ENCODE data around the gene RAD51B. TPM values are rescaled to one million over a fixed set of nuclear protein-coding genes. Genes with fewer than 3 reads are reported as not detected.

RAD51B gene
- total RNA-seq, 2 experiments from 2014 or later, result 43.6 to 50.7 TPM

- POLR2A ChIA-PET, result no interaction called here
- H3K27me3 Mint-ChIP-seq, result no peaks in the 10 kb centered on the region
- H3K36me3 Mint-ChIP-seq, result peaks cover 3% of the 10 kb centered on the region
Measured at GRCh38 chr14:68441542-68441941, 622.0 kb downstream of the RAD51B start.

DNA sequence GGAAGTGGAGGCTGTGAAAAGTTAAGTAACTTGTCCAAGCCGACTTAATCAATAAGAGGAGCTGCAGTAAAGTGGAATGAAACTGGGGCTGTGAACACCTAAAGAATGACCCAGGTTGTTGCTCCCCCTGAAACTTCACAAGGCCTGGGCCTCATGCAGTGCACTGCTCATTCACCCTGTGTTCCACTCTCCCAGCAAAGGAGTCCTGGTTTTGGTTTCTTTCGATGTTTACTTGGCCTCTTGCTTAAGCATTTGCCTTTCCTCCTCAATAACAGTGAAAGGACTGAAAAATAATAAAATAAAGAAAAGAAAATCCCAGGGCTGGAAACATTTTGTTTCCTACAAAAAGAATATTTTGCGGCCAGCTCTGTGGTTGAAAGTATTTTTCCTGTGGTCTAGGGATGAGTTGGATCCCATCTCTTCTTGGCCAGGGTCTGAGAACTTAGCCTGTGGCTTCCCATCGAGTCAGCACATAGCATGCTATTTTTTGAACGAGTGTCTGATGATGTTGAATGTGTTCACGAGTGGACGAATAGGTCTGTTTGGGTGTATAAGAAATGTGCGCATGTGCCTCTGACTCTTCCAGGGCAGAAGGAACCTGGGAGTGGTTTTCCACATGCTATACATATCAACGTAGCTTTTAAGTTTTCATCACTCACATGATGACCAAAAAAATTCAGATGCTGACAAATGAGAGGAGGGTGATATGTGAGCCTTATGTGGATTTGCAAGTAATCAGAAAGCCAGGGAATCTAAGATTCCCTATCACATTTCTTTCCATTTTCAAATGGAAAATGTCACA, 623.5 kb downstream of the RAD51B start:
- Mint-ChIP-seq H3K4me1 (no peaks in the 10 kb centered on the region), H3K4me3 (no peak overlapping the region), H3K27me3 (no peaks in the 10 kb centered on the region), H3K9me3 (peaks cover 2% of the 10 kb centered on the region), H3K27ac (no peak overlapping the region), H3K36me3 (no peaks in the 10 kb centered on the region)
- POLR2A ChIA-PET, result no interaction called here
- ATAC-seq (ENCODE audit: low read depth) (no peak), DNase-seq (no peak)

More at GRCh38 chr14:68441542-68441941, 622.0 kb downstream of the RAD51B start:
- no peak for ATAC-seq (ENCODE audit: low read depth)
- Mint-ChIP-seq H3K27ac (no peak overlapping the region), H3K4me3 (no peak overlapping the region), H3K9me3 (peaks cover 7% of the 10 kb centered on the region), H3K4me1 (no peaks in the 10 kb centered on the region)
- DNase-seq, result no peak

DNA sequence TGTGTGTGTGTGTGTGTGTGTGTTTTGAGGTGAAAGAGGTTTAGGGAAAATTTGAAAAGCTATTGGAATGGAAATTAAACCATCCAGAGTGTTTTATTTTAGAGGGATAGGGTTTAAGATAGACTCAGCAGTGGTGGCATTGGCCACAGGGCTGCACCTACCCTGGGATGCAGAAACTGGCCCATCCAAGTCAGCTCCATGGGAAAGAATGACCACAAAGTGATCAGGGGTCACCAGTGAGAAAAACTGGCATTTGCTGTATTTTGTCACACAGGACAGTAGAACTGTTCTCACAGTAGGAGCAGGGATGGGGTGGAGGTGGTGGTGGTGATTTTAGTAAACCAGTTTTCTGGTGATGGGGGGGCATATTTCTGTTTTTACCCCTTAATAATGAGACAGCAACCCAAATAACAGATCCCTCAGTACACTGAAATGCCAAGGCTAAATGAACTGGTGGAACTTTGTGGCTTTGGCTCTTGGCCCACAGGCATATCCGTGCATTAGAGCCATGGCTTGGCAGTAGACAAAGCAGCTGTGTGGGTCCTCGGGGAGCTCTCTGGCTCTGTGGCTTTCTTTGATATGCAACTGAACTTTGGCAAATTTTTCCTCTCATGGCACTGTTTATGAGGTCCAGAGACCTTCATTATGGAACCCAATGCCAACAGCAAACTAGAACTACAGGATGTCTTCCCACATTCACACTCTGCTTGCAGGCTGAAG, 625.0 kb downstream of the RAD51B start:
- H3K9me3 Mint-ChIP-seq, result peaks cover 2% of the 10 kb centered on the region
- no peaks in the 10 kb centered on the region for H3K36me3 Mint-ChIP-seq
- DNase-seq (no peak), ATAC-seq (ENCODE audit: low read depth) (no peak)
- no peaks in the 10 kb centered on the region for H3K4me1 Mint-ChIP-seq
- no peak overlapping the region for H3K27ac Mint-ChIP-seq
- H3K27me3 Mint-ChIP-seq, result no peaks in the 10 kb centered on the region
- POLR2A ChIA-PET, result no interaction called here
- no peak overlapping the region for H3K4me3 Mint-ChIP-seq

- H3K9me3 Mint-ChIP-seq, result peaks cover 1% of the 10 kb centered on the region
Measured at GRCh38 chr14:68446243-68447040, 626.9 kb downstream of the RAD51B start.

GRCh38 chr14:68447581-68448251, 628.1 kb downstream of the RAD51B start:
- H3K27ac Mint-ChIP-seq, result no peak overlapping the region
- no peak overlapping the region for H3K4me3 Mint-ChIP-seq
- peaks cover 1% of the 10 kb centered on the region for H3K9me3 Mint-ChIP-seq
- POLR2A ChIA-PET, result interaction anchor here (0.6 kb wide), 1 partner anchor 10 kb away, joined by 3 read pairs; no protein-coding TSS in a partner anchor
- H3K36me3 Mint-ChIP-seq, result no peaks in the 10 kb centered on the region
- H3K4me1 Mint-ChIP-seq, result no peaks in the 10 kb centered on the region
- no peaks in the 10 kb centered on the region for H3K27me3 Mint-ChIP-seq
- no peak for ATAC-seq (ENCODE audit: low read depth)
- DNase-seq, result no peak

More at GRCh38 chr14:68446243-68447040, 626.9 kb downstream of the RAD51B start:
- no peaks in the 10 kb centered on the region for H3K27me3 Mint-ChIP-seq
- no peak for DNase-seq
- H3K27ac Mint-ChIP-seq, result no peak overlapping the region
- no peaks in the 10 kb centered on the region for H3K4me1 Mint-ChIP-seq
- no peak for ATAC-seq (ENCODE audit: low read depth)
- POLR2A ChIA-PET, result no interaction called here
- H3K36me3 Mint-ChIP-seq, result no peaks in the 10 kb centered on the region
- H3K4me3 Mint-ChIP-seq, result no peak overlapping the region

GRCh38 chr14:68448252-68448902, 628.8 kb downstream of the RAD51B start:
- H3K27me3 Mint-ChIP-seq, result peaks cover 2% of the 10 kb centered on the region
- no peak overlapping the region for H3K27ac Mint-ChIP-seq
- no peak overlapping the region for H3K4me3 Mint-ChIP-seq
- POLR2A ChIA-PET, result interaction anchor here (0.6 kb wide), 1 partner anchor 9 kb away, joined by 3 read pairs; no protein-coding TSS in a partner anchor
- H3K36me3 Mint-ChIP-seq, result no peaks in the 10 kb centered on the region
- no peak for DNase-seq
- H3K9me3 Mint-ChIP-seq, result peaks cover 3% of the 10 kb centered on the region
- H3K4me1 Mint-ChIP-seq, result no peaks in the 10 kb centered on the region
- no peak for ATAC-seq (ENCODE audit: low read depth)

DNA sequence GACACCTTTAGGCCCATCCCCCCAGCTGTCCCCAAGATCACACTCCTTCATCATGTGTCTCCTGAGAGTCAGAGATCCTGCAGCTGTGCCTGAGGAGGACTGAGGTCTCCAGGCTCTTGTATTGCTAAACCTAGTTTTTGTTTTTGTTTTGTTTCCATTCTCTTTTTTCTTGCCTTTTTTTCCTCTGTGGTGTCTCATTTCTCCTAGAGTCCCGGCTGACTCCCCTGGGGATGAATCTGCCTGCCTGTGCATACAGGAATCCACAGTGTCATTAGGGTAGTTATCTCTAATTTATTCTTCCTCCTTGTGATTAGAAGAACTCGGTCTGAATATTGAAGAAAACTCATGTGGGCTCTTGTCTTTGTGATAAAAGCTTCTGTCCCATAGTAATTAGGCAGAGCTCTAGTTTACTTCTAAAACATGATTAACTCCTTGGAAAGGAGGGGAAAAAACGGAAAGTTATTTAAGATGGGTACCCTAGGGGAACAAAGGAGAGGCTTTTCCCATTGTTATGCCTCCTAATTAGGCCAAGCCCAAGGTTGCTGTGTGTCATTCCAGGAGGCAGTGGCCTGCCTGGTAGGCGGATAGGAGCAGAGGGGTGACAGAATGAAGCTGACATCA, 630.1 kb downstream of the RAD51B start:
- DNase-seq, result no peak
- POLR2A ChIA-PET, result no interaction called here
- H3K36me3 Mint-ChIP-seq, result peaks cover 2% of the 10 kb centered on the region
- peaks cover 2% of the 10 kb centered on the region for H3K27me3 Mint-ChIP-seq
- peaks cover 5% of the 10 kb centered on the region for H3K9me3 Mint-ChIP-seq
- H3K4me1 Mint-ChIP-seq, result peaks cover 1% of the 10 kb centered on the region
- H3K27ac Mint-ChIP-seq, result no peak overlapping the region
- no peak for ATAC-seq (ENCODE audit: low read depth)
- H3K4me3 Mint-ChIP-seq, result no peak overlapping the region

- peaks cover 5% of the 10 kb centered on the region for H3K9me3 Mint-ChIP-seq
- ATAC-seq (ENCODE audit: low read depth) (no peak), DNase-seq (no peak)
- H3K4me3 Mint-ChIP-seq, result no peak overlapping the region
- no peak overlapping the region for H3K27ac Mint-ChIP-seq
- peaks cover 2% of the 10 kb centered on the region for H3K27me3 Mint-ChIP-seq
- POLR2A ChIA-PET, result no interaction called here
- H3K4me1 Mint-ChIP-seq, result peaks cover 2% of the 10 kb centered on the region
- H3K36me3 Mint-ChIP-seq, result peaks cover 7% of the 10 kb centered on the region
Measured at GRCh38 chr14:68450391-68451120, 631.0 kb downstream of the RAD51B start.

- ATAC-seq (ENCODE audit: low read depth) (no peak), DNase-seq (no peak)
- POLR2A ChIA-PET, result interaction anchor here (1.5 kb wide), 1 partner anchor 336 kb away, joined by 3 read pairs; no protein-coding TSS in a partner anchor
- Mint-ChIP-seq H3K4me3 (no peak overlapping the region), H3K9me3 (peaks cover 5% of the 10 kb centered on the region), H3K36me3 (peaks cover 7% of the 10 kb centered on the region), H3K27me3 (peaks cover 2% of the 10 kb centered on the region), H3K27ac (no peak overlapping the region), H3K4me1 (peaks cover 2% of the 10 kb centered on the region)
Measured at GRCh38 chr14:68451696-68452373, 632.3 kb downstream of the RAD51B start.

DNA sequence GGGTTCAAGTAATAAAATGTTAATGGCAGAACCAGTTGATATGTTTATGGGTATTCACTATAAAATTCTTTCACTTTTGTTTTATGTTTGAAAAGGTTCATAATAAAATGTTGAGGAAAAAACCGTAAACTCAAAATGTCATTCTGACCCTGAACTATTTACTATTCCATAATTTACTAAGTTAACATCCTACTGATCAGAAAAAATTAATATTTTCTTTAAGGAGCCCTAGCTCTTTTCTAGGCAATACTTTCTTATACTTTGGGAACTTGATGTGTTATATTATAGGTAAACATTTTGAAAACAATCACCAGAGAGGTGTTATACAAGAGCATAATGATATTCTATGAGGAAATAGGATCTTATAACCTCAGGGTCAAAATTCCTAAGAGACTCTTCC, 638.7 kb downstream of the RAD51B start:
- ATAC-seq (ENCODE audit: low read depth) (no peak), DNase-seq (no peak)
- Mint-ChIP-seq H3K4me3 (no peak overlapping the region), H3K27me3 (peaks cover 4% of the 10 kb centered on the region), H3K36me3 (peaks cover 7% of the 10 kb centered on the region), H3K9me3 (peaks cover 3% of the 10 kb centered on the region), H3K4me1 (peaks cover 4% of the 10 kb centered on the region), H3K27ac (no peak overlapping the region)
- POLR2A ChIA-PET, result interaction anchor here (0.7 kb wide), 1 partner anchor 40 kb away, joined by 3 read pairs; no protein-coding TSS in a partner anchor

- Mint-ChIP-seq H3K9me3 (peaks cover 3% of the 10 kb centered on the region), H3K27ac (no peak overlapping the region), H3K4me1 (peaks cover 4% of the 10 kb centered on the region), H3K4me3 (no peak overlapping the region), H3K27me3 (peaks cover 3% of the 10 kb centered on the region), H3K36me3 (peaks cover 7% of the 10 kb centered on the region)
- ATAC-seq (ENCODE audit: low read depth) (no peak), DNase-seq (no peak)
- POLR2A ChIA-PET, result no interaction called here
Measured at GRCh38 chr14:68458840-68459469, 639.4 kb downstream of the RAD51B start.
